ENCODE measurements around the gene GAR1. TPM values are rescaled to one million over a fixed set of nuclear protein-coding genes. Genes with fewer than 3 reads are reported as not detected.
A peak's percentile ranks its signal among the peaks of the same experiment; 100 is the strongest.
"Not testable (repeated sequence)": the region's sequence is repeated elsewhere in the genome, so short reads cannot be mapped to it uniquely, and the experiment has no call there.

The GAR1 gene
- total RNA-seq (2014; rRNA removed), result 10.5 and 15.5 TPM in 2 replicates
- polyA plus RNA-seq (2012), result 35.8 TPM

- peak; percentile 89 for DNase-seq (ENCODE audit: low read depth)
Measured at GRCh38 chr4:109815151-109816081, at the start of gene GAR1. GAR1 (plus strand) TSS chr4:109815762; CDS start chr4:109816165, 403 bp downstream.

DNA sequence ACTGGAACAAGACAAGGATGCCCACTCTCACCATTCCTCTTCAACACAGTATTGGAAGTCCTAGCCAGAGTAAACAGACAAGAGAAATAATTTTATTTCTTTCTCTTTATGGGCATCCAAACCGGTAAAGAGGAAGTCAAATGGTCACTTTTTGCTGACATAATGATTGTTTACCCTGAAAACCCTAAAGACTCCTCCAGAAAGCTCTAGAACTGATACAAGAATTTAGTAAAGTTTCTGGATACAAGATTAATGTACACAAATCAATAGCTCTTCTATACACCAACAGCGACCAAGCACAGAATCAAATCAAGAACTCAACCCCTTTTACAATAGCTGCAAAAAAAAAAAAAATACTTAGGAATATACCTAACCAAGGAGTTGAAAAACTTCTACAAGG is 33.5 kb upstream of the GAR1 start:
- not testable (repeated sequence) for DNase-seq (ENCODE audit: low read depth)

DNA sequence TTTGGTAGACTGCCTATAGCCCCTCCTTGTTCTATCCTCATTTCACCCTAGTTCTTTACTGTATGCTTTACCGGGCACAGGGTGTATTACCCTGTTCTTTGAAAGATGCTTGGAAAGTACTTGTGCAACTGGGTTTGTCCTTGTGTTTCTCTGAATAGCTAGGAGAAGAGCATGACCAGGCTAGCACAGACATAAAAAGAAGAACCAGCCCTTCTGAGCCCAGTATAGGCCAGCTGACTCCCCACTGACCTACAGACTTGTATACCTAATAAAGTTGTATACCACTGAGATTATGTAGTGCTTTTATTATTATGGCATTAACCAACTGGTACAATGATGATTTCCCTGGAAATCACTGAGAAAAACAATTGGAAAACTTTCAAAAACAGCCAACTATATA is 28.7 kb upstream of the GAR1 start:
- DNase-seq (ENCODE audit: low read depth), result no peak

- no peak for DNase-seq (ENCODE audit: low read depth)
Measured at GRCh38 chr4:109787807-109788206, 27.8 kb upstream of the GAR1 start.

- DNase-seq (ENCODE audit: low read depth), result no peak
Measured at GRCh38 chr4:109795059-109795458, 20.5 kb upstream of the GAR1 start.

DNA sequence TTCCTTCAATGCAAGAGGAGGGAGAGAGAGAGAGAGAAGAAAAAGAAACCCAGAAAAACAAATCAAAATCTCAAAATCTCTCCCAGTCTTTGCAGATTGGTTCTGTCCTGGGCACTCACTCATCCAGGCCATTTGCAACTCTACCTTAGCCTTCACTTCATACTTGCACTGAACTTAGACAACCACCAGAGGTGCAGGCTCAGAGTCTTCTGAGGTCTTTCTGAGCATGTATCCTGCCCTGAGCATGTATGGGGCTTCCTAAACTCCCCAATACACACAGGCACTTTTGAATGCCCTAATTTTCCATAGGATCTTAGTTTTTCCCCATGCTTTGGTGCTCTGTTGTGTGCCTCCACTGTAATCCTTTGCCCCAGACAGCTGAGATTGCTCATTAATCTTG is 16.7 kb upstream of the GAR1 start:
- DNase-seq (ENCODE audit: low read depth), result no peak

DNA sequence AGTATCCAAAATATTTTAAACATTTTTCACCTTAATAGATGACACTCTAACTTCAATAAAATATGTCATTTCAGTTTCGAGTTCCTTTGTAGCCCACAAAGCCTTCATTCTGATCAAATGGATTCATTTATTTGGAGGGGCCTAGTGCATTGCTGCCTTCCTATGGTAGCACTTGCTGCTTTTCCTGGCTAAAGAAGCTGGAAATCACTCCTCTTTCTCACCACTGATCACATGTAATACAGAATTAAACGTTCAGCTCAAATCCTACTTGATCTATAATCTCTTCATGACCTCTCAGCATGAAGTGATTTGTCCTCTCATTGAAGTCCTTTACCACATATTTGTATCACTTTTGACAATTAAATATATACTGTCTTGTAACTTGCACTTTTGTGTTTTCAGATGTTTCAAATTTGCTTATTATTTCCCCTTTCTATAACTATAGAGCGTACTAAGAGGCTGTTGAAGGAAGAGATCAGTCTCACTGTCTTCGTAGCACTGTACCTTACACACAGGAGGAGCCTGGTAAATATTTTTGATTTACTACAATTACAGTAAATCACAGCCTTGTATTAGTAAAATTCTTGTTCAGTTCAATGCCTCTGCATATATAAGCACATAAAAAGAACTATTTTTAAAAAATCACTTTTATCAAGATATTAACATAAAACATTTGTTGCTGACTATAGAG is 14.3 kb upstream of the GAR1 start:
- no peak for DNase-seq (ENCODE audit: low read depth)

DNA sequence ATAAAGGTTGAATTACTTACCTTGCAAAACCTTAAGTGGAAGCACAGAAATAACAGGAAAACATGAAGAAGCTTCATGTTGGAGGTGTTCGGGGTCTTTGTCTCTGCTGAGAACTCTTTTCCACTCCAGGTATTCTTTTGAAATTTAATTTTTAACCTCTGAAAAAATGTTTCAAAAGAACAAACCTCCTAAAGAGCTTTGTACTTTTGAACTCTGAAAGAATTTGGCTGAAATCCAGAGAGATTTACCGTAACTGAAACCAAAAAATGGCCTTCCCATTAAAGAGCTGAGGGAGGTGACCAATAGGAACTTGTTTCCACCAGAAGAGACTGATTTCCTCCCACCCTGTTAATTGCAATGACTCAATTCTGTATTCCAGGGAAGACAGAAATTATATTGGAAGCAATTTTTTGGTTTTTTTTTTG is 13.7 kb upstream of the GAR1 start, which contains the start of gene CFI:
Gene CFI (minus strand): TSS at position 105 of the 425 bp plus-strand sequence. CDS start 28 bp downstream, at position 77.
- DNase-seq (ENCODE audit: low read depth), result peak; percentile 64

DNA sequence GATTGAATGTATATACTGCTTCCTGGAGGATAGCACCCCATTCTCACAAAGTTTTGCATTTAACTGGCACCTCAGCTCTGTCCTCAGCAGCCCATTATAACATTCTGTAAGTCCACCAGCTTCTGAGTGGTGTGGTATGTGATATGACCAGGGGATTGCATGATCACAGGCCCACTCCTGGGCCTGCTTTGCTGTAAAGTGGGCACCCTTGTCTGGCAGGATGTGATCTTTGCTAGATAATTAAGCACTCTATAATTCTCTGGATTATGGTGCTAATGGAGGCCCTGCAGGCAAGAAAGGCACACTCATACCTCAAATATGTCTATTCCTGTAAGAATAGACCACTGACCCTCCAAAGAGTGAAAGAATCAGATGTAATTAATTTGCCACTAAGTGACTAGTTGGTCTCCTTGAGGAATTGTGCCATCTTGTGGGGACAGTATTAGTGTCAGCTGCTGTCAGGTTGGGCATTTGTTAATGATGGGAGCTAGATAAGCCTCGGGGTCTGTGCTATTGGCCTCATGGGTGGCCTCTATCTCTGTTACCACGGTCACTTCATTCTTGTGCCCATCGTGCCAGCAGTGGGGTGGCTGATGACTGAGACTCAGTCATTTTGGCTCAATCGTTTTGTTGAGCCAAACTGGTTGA is 11.5 kb upstream of the GAR1 start:
- peak; percentile 58 for DNase-seq (ENCODE audit: low read depth)

GRCh38 chr4:109809655-109810054 is 5.9 kb upstream of the GAR1 start:
- no peak for DNase-seq (ENCODE audit: low read depth)

GRCh38 chr4:109810552-109811387 is 4.8 kb upstream of the GAR1 start:
- DNase-seq (ENCODE audit: low read depth), result no peak

GRCh38 chr4:109811707-109812106 is 3.9 kb upstream of the GAR1 start:
- DNase-seq (ENCODE audit: low read depth), result no peak

DNA sequence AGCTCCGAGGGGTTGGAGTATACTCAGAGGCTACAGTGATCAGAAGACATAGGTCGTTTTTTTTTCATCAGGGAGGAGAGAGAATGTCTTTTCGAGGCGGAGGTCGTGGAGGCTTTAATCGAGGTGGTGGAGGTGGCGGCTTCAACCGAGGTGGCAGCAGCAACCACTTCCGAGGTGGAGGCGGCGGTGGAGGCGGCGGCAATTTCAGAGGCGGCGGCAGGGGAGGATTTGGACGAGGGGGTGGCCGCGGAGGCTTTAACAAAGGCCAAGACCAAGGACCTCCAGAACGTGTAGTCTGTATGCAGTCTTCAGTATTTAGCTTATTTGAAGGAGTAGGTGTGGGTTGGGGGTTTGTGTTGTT is 500 bp downstream of the GAR1 start:
- no peak for DNase-seq (ENCODE audit: low read depth)

GRCh38 chr4:109816894-109817293 is 1.3 kb downstream of the GAR1 start:
- DNase-seq (ENCODE audit: low read depth), result no peak

GRCh38 chr4:109818268-109818667 is 2.7 kb downstream of the GAR1 start:
- DNase-seq (ENCODE audit: low read depth), result no peak

GRCh38 chr4:109820563-109820962 is 5.0 kb downstream of the GAR1 start:
- DNase-seq (ENCODE audit: low read depth), result no peak

DNA sequence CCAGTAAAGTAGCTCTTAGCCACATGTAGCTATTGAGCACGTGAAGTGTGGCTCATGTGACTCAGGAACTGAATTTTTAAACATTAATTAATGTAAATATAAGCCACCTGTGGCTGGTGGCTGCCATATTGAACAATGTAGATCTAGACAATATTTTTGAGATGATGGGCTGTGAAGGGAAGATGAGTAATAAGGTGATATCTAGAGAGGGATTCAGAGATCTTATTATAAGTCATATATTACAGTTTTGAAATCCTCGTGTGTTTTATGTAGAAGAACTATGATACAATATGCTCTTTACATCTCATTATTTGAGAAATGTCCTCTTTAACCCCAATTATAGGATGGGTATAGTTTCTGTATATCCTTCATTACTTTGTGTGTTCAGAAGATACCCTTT is 5.6 kb downstream of the GAR1 start:
- no peak for DNase-seq (ENCODE audit: low read depth)

- no peak for DNase-seq (ENCODE audit: low read depth)
Measured at GRCh38 chr4:109826719-109827118, 11.2 kb downstream of the GAR1 start.

- DNase-seq (ENCODE audit: low read depth), result no peak
Measured at GRCh38 chr4:109827672-109828071, 12.1 kb downstream of the GAR1 start, which contains the start of gene RRH. RRH (plus strand) TSS chr4:109827972; CDS start chr4:109828028, 56 bp downstream.

GRCh38 chr4:109833756-109834155 is 18.2 kb downstream of the GAR1 start:
- no peak for DNase-seq (ENCODE audit: low read depth)

GRCh38 chr4:109836985-109837384 is 21.4 kb downstream of the GAR1 start:
- DNase-seq (ENCODE audit: low read depth), result no peak

All from LHCN-M2 (cell line).